ENCODE data around the gene BEST4.
"Not testable (repeated sequence)": the region's sequence is repeated elsewhere in the genome, so short reads cannot be mapped to it uniquely, and the experiment has no call there.

BEST4 gene

GRCh38 chr1:44829506-44830384, 41.8 kb upstream of the BEST4 start:
- no peak overlapping the region for H3K4me3 ChIP-seq (ENCODE audit: low read depth, low read length)

GRCh38 chr1:44828841-44829440, 41.0 kb upstream of the BEST4 start:
- H3K4me3 ChIP-seq (ENCODE audit: low read depth, low read length), result no peak overlapping the region
- TF ChIP-seq CTCF (IDR thresholded peaks at IDR 0.05; ENCODE audit: low read depth, low read length), result no peak

More at GRCh38 chr1:44829506-44830384, 41.8 kb upstream of the BEST4 start:
- TF ChIP-seq CTCF (IDR thresholded peaks at IDR 0.05; ENCODE audit: low read depth, low read length), result no peak

- TF ChIP-seq CTCF (IDR thresholded peaks at IDR 0.05; ENCODE audit: low read depth, low read length), result no peak
- H3K4me3 ChIP-seq (ENCODE audit: low read depth, low read length), result no peak overlapping the region
Observed at GRCh38 chr1:44828003-44828651, 40.2 kb upstream of the BEST4 start.

- no peak for TF ChIP-seq CTCF (IDR thresholded peaks at IDR 0.05; ENCODE audit: low read depth, low read length)
- no peak overlapping the region for H3K4me3 ChIP-seq (ENCODE audit: low read depth, low read length)
Observed at GRCh38 chr1:44827197-44828002, 39.4 kb upstream of the BEST4 start.

- TF ChIP-seq CTCF (IDR thresholded peaks at IDR 0.05; ENCODE audit: low read depth, low read length), result no peak
- H3K4me3 ChIP-seq (ENCODE audit: low read depth, low read length), result no peak overlapping the region
Observed at GRCh38 chr1:44826375-44827196, 38.6 kb upstream of the BEST4 start.

- H3K4me3 ChIP-seq (ENCODE audit: low read depth, low read length), result not testable (repeated sequence)
Observed at GRCh38 chr1:44824392-44824791, 36.4 kb upstream of the BEST4 start.

Measured in WI38 (cell line).